ENCODE data around the gene ZBTB44. TPM values are rescaled to one million over a fixed set of nuclear protein-coding genes. Genes with fewer than 3 reads are reported as not detected.
"Not testable (repeated sequence)": the region's sequence is repeated elsewhere in the genome, so short reads cannot be mapped to it uniquely, and the experiment has no call there.

Gene ZBTB44
- total RNA-seq, 1 experiment from 2014 or later, result 32.5 TPM

- Histone ChIP-seq H2AFZ (ENCODE audit: low read depth, low read length, poor library complexity, severe bottlenecking) (no peak overlapping the region), H3K4me3 (replicated peaks in 1 of 2; ENCODE audit: low read depth in 1 of 2, low read length in 2 of 2) (no peak overlapping the region), H3K4me2 (ENCODE audit: low read length) (no peak overlapping the region), H3K27me3 (ENCODE audit: insufficient read depth, low read length) (no peaks in the 10 kb centered on the region), H4K20me1 (ENCODE audit: insufficient read depth) (no peaks in the 10 kb centered on the region), H3K27ac (ENCODE audit: low read depth, low read length) (no peak overlapping the region), H3K79me2 (ENCODE audit: insufficient read depth, low read length) (no peaks in the 10 kb centered on the region; the same call in 1 of the 2 replicates), H3K9me2 (ENCODE audit: insufficient read depth) (no peaks in the 10 kb centered on the region), H3K9me3 (ENCODE audit: control insufficient read depth in 1 of 2, insufficient read depth in 1 of 2, low read depth in 1 of 2, low read length in 2 of 2) (no peaks in the 10 kb centered on the region), H3K9ac (ENCODE audit: low read length) (no peak overlapping the region), H3K36me3 (ENCODE audit: control insufficient read depth in 1 of 2, insufficient read depth in 2 of 2, low read length in 2 of 2) (peaks cover 12 to 14% of the 10 kb centered on the region in 2 experiments; a peak in 3 of 4 replicates), H3K4me1 (ENCODE audit: control insufficient read depth in 1 of 2, insufficient read depth in 2 of 2, low read length in 2 of 2) (no peaks in the 10 kb centered on the region)
- ATAC-seq (no peak), DNase-seq (ENCODE audit: low read depth, low spot score) (no peak)
- ChIA-PET RAD21 (ENCODE audit: low non-redundant PET in 1 of 2, low total read pairs in 2 of 2, uncharacterized antibody in 2 of 2, unreplicated experiment in 2 of 2) (no interaction called here), POLR2A (no interaction called here), CTCF (no interaction called here)
- TF ChIP-seq CTCF (IDR thresholded peaks at IDR 0.05 in 2 of 3, conservative IDR thresholded peaks at IDR 0.05 in 1 of 3; ENCODE audit: borderline replicate concordance in 1 of 3, insufficient read depth in 1 of 3, low read depth in 2 of 3, low read length in 2 of 3), result no peak
- intact Hi-C loops (cut with micrococcal nuclease), result no loop called here
- no TSS peak for BruUV-seq (replicated peaks)
These were observed 120.3 kb downstream of the ZBTB44 start for GRCh38 chr11:130194241-130195023.

DNA sequence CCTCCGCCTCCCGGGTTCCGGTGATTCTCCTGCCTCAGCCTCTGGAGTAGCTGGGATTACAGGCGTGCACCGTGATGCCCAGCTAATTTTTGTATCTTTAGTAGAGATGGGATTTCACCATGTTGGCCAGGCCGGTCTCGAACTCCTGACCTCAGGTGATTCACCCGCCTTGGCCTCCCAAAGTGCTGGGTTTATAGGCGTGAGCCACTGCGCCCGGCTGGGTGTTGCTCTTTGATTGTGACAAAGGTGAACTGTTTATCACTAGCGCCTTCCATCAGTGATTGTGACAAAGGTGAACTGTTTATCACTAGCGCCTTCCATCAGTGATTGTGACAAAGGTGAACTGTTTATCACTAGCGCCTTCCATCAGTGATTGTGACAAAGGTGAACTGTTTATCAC is 121.2 kb downstream of the ZBTB44 start:
- ATAC-seq; H3K27me3 ChIP-seq (ENCODE audit: insufficient read depth, low read length); H3K9me2 ChIP-seq (ENCODE audit: insufficient read depth); H3K36me3 ChIP-seq (ENCODE audit: control insufficient read depth in 1 of 2, insufficient read depth in 2 of 2, low read length in 2 of 2); DNase-seq (ENCODE audit: low read depth, low spot score); H3K9me3 ChIP-seq (ENCODE audit: control insufficient read depth in 1 of 2, insufficient read depth in 1 of 2, low read depth in 1 of 2, low read length in 2 of 2); H3K9ac ChIP-seq (ENCODE audit: low read length); CTCF ChIA-PET; RAD21 ChIA-PET (ENCODE audit: low non-redundant PET in 1 of 2, low total read pairs in 2 of 2, uncharacterized antibody in 2 of 2, unreplicated experiment in 2 of 2); H3K4me1 ChIP-seq (ENCODE audit: control insufficient read depth in 1 of 2, insufficient read depth in 2 of 2, low read length in 2 of 2); H3K4me3 ChIP-seq (replicated peaks in 1 of 2; ENCODE audit: low read depth in 1 of 2, low read length in 2 of 2); H2AFZ ChIP-seq (ENCODE audit: low read depth, low read length, poor library complexity, severe bottlenecking); H3K27ac ChIP-seq (ENCODE audit: low read depth, low read length); H3K4me2 ChIP-seq (ENCODE audit: low read length); BruUV-seq (replicated peaks); intact Hi-C loops (cut with micrococcal nuclease); H4K20me1 ChIP-seq (ENCODE audit: insufficient read depth); POLR2A ChIA-PET; H3K79me2 ChIP-seq (ENCODE audit: insufficient read depth, low read length): not testable (repeated sequence)
